Measurements from ENCODE around the gene MRPS33.

GRCh38 chr7:140998715-140999114 is 16.0 kb downstream of the MRPS33 start:
- TF ChIP-seq, protein P1, sequence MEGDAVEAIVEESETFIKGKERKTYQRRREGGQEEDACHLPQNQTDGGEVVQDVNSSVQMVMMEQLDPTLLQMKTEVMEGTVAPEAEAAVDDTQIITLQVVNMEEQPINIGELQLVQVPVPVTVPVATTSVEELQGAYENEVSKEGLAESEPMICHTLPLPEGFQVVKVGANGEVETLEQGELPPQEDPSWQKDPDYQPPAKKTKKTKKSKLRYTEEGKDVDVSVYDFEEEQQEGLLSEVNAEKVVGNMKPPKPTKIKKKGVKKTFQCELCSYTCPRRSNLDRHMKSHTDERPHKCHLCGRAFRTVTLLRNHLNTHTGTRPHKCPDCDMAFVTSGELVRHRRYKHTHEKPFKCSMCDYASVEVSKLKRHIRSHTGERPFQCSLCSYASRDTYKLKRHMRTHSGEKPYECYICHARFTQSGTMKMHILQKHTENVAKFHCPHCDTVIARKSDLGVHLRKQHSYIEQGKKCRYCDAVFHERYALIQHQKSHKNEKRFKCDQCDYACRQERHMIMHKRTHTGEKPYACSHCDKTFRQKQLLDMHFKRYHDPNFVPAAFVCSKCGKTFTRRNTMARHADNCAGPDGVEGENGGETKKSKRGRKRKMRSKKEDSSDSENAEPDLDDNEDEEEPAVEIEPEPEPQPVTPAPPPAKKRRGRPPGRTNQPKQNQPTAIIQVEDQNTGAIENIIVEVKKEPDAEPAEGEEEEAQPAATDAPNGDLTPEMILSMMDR (IDR thresholded peaks at IDR 0.05), result no peak
- TF ChIP-seq POLR2A (IDR thresholded peaks at IDR 0.05), result no peak

All from uterus (tissue), 2 donors.